ENCODE results near the gene CLUH. TPM values are rescaled to one million over a fixed set of nuclear protein-coding genes. Genes with fewer than 3 reads are reported as not detected.

The CLUH gene, protein sequence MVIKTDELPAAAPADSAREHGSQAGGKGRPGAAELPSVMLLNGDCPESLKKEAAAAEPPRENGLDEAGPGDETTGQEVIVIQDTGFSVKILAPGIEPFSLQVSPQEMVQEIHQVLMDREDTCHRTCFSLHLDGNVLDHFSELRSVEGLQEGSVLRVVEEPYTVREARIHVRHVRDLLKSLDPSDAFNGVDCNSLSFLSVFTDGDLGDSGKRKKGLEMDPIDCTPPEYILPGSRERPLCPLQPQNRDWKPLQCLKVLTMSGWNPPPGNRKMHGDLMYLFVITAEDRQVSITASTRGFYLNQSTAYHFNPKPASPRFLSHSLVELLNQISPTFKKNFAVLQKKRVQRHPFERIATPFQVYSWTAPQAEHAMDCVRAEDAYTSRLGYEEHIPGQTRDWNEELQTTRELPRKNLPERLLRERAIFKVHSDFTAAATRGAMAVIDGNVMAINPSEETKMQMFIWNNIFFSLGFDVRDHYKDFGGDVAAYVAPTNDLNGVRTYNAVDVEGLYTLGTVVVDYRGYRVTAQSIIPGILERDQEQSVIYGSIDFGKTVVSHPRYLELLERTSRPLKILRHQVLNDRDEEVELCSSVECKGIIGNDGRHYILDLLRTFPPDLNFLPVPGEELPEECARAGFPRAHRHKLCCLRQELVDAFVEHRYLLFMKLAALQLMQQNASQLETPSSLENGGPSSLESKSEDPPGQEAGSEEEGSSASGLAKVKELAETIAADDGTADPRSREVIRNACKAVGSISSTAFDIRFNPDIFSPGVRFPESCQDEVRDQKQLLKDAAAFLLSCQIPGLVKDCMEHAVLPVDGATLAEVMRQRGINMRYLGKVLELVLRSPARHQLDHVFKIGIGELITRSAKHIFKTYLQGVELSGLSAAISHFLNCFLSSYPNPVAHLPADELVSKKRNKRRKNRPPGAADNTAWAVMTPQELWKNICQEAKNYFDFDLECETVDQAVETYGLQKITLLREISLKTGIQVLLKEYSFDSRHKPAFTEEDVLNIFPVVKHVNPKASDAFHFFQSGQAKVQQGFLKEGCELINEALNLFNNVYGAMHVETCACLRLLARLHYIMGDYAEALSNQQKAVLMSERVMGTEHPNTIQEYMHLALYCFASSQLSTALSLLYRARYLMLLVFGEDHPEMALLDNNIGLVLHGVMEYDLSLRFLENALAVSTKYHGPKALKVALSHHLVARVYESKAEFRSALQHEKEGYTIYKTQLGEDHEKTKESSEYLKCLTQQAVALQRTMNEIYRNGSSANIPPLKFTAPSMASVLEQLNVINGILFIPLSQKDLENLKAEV (N-terminal part only)
- total RNA-seq (10 to 100 TPM; 37.9 to 82.6 (median 51.1) TPM), polyA plus RNA-seq (10 to 100 TPM; 14.3 to 48.7 (median 26.5) TPM)
- long read RNA-seq, donor 1: 0 reads
- long read RNA-seq, donor 2: 0 reads

DNA sequence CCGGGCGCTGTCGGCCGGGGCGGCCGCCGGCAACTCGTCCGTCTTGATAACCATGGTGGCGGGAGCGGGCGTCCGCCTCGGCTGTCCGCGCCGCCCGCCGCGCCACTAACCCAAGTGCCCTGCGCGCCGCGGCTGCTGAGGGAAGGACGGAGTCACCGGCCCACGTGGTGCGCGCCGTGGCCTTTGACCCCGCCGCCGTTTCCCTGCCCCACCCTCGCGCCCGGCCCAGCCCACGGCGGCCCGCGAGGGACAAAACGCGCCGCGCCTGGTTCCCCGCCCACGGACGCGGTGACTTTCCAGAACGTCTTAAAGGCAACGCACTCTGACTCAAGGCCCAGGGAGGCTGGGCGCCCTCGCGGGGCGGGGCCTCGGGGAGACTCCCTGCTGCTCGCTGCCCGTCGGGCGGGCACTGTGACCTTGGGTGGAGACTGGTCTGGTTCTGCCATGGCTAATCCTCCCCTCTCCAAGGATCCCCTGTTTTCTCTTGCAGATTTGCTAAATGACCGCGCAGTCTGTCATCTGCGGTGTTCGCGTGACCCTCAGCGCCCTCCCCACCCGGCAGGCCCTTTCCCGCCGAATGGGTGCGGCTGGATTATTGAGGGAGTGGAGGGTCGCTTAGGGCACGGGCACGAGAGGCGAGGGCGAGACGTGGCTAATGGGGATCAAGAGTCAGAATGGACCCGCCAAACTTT lies at the start of gene CLUH:
Gene CLUH, minus strand, starts transcription at position 157 of the 692 bp plus-strand sequence. Its CDS starts 103 bp downstream, at position 54.
- WGBS, 5 donors: 0 to 6% (median 2%) methylated on average over 10 to 76 of the region's 76 CpGs
- TF ChIP-seq POLR2AphosphoS5 (IDR thresholded peaks at IDR 0.05) (peak; percentile 92 to 98 (median 97)), POLR2A (IDR thresholded peaks at IDR 0.05) (peak in 2 of 3 donors; percentile 56 to 63)
- TF ChIP-seq, protein P1, sequence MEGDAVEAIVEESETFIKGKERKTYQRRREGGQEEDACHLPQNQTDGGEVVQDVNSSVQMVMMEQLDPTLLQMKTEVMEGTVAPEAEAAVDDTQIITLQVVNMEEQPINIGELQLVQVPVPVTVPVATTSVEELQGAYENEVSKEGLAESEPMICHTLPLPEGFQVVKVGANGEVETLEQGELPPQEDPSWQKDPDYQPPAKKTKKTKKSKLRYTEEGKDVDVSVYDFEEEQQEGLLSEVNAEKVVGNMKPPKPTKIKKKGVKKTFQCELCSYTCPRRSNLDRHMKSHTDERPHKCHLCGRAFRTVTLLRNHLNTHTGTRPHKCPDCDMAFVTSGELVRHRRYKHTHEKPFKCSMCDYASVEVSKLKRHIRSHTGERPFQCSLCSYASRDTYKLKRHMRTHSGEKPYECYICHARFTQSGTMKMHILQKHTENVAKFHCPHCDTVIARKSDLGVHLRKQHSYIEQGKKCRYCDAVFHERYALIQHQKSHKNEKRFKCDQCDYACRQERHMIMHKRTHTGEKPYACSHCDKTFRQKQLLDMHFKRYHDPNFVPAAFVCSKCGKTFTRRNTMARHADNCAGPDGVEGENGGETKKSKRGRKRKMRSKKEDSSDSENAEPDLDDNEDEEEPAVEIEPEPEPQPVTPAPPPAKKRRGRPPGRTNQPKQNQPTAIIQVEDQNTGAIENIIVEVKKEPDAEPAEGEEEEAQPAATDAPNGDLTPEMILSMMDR (IDR thresholded peaks at IDR 0.05 in 8 of 11, conservative IDR thresholded peaks at IDR 0.05 in 3 of 11): peak in 4 of 11 experiments; percentile 17 to 47 (median 22)
- H3K36me3 ChIP-seq: no peaks in the 10 kb centered on the region
- peak; percentile 99 for DNase-seq
- H3K27ac ChIP-seq: peak within 1 kb of the TSS; percentile 79 to 90 (median 82)
- H3K4me1 ChIP-seq: peaks cover 39 to 63% (median 54%) of the 10 kb centered on the region in 6 donors
- H3K27me3 ChIP-seq (replicated peaks in 1 of 7): no peaks in the 10 kb centered on the region
- intact Hi-C loops (cut with DNase I; ENCODE audit: low total_unique reads): no loop called here
- H3K9me3 ChIP-seq: no peaks in the 10 kb centered on the region
- peak within 1 kb of the TSS; percentile 89 to 98 (median 93) for H3K4me3 ChIP-seq

DNA sequence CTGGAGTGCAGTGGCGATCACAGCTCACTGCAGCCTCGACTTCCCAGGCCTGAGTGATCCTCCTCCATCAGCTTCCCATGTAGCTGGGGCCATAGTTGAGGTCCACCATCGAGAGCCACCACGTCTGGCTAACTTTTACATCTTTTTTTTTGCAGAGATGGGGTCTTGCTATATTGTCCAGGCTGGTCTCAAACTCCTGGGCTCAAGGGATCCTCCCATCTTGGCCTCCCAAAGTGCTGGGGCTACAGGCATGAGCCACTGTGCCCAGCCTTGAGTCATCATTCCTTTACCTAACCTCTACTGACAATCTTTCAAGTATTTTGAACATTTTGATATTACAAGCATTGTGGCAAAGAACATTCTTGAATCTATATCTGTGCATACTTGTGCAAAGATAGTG lies 47.3 kb upstream of the CLUH start:
- intact Hi-C loops (cut with DNase I; ENCODE audit: low total_unique reads): no loop called here

More for the DNA sequence above, 47.3 kb upstream of the CLUH start:
- no peak for DNase-seq
- Histone ChIP-seq H3K27me3 (replicated peaks in 1 of 7) (peaks cover 0 to 100% (median 32%) of the 10 kb centered on the region in 7 donors), H3K9me3 (no peaks in the 10 kb centered on the region), H3K27ac (no peak overlapping the region), H3K36me3 (no peaks in the 10 kb centered on the region), H3K4me3 (no peak overlapping the region), H3K4me1 (peaks cover 0 to 14% (median 8%) of the 10 kb centered on the region in 6 donors)
- no peak for TF ChIP-seq POLR2A (IDR thresholded peaks at IDR 0.05)
- TF ChIP-seq, protein P1 (IDR thresholded peaks at IDR 0.05 in 8 of 11, conservative IDR thresholded peaks at IDR 0.05 in 3 of 11): no peak
- TF ChIP-seq POLR2AphosphoS5 (IDR thresholded peaks at IDR 0.05): no peak
- 58 to 83% (median 73%) methylated on average over 4 of the region's 4 CpGs for WGBS, 5 donors
